ENCODE results near the gene NRXN3.

NRXN3 gene

DNA sequence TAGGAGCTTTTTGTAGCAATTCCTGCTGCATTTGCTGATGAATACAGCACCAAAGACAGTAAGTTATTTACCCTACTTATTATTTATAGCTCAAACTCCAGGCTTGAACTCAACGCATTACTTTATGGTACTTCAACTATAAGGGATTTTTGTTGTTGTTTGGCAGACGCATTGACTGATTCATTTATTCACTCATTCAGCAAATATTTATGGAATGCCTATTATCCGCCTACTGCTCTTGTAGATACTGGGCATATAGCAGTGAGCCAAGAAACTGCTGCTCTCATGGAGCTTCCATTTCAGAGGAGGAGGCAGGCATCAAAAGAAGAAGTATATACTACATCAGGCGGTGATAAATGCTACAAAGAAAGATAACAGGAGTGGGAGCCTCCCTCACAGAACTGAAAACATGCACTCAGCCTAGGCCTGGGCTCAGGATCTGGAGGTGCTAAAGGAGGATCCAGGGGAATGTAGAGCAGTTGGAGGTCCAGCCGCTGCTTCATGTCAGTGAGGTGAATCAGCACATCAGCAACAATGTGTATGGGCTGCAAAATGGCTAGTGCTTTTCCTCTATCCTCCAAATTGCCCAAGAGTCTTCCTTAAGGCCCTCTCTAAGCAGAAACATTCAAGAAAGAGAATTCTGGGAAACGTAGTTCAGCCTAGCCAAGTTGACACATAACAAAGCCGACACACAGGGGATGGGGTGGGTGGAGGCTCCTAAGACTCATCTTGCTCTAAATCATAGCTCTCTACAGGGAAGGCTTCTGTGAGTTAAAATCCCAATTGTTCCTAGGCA lies 157.5 kb downstream of the NRXN3 start:
- DNase-seq, result no peak

DNA sequence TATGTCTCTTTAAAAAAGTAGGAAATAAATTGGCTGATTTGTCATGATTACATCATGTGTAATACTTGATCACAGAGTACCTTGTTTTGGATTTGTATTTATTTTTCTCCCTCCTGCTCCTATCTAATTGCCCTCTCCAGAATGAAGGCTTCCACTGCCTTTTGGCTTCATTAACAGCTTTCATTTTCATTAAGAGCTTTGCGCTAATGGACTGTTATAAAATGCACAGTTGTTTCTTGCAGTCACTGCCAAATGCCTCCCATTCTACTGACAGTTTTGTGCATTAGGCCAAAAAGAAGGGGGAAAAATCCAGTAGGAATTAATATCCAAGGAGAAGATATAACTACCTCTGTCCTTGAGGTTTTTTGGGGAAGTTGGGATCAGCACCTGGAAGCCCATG lies 159.2 kb downstream of the NRXN3 start:
- peak; percentile 20 for DNase-seq

GRCh38 chr14:78335531-78335930 lies 165.4 kb downstream of the NRXN3 start:
- peak; percentile 28 for DNase-seq

- no peak for DNase-seq
These were observed 170.1 kb downstream of the NRXN3 start for GRCh38 chr14:78340250-78340649.

- peak; percentile 19 for DNase-seq
These were observed 171.7 kb downstream of the NRXN3 start for GRCh38 chr14:78341827-78342389.

DNA sequence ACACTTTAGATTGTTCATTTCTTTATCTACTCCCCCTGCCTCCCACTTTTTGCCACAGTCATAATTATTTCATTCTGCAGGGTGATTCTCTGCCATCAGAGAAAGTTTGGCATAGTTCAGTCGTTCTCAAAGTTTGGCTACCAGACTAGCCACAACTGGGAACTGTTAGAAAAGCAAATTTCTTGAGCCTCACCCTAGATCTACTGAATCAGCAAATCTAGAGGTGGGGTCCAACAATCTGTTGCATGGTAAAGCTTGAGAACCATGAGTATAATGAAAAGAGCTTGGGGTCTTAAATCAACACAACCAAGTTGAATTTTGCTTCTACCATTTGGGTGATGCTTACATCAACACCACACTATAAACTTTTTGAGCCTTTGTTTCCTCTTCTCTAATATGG lies 172.7 kb downstream of the NRXN3 start:
- DNase-seq, result no peak

- DNase-seq, result no peak
These were observed 174.1 kb downstream of the NRXN3 start for GRCh38 chr14:78344290-78344689.

- no peak for DNase-seq
These were observed 175.1 kb downstream of the NRXN3 start for GRCh38 chr14:78345131-78345744.

- DNase-seq, result peak; percentile 81
These were observed 176.6 kb downstream of the NRXN3 start for GRCh38 chr14:78346747-78347146.

- DNase-seq, result no peak
These were observed 184.9 kb downstream of the NRXN3 start for GRCh38 chr14:78355109-78355508.

DNA sequence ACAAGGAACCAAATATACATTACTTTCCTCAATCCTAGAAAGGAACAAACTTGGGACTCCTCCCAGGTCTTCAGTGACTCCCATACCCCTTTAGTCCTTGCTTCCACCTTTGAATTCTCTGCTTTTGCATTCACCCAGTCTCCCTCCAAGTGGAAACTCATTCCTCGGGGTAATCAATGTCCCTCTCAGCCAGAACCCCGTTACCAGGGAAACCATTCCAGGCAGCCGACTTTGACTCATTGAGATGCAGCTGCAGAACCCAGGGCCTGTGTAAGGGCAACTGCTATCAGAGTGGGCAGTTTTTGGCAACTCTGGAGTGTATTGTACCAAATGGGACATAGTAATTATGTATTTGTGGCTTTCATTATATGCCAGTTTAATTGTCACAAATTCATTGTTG lies 186.2 kb downstream of the NRXN3 start:
- DNase-seq, result no peak

- DNase-seq, result no peak
These were observed 188.4 kb downstream of the NRXN3 start for GRCh38 chr14:78358591-78358990.

- no peak for DNase-seq
These were observed 189.4 kb downstream of the NRXN3 start for GRCh38 chr14:78359581-78359980.

GRCh38 chr14:78363008-78363407 lies 192.8 kb downstream of the NRXN3 start:
- DNase-seq, result no peak

DNA sequence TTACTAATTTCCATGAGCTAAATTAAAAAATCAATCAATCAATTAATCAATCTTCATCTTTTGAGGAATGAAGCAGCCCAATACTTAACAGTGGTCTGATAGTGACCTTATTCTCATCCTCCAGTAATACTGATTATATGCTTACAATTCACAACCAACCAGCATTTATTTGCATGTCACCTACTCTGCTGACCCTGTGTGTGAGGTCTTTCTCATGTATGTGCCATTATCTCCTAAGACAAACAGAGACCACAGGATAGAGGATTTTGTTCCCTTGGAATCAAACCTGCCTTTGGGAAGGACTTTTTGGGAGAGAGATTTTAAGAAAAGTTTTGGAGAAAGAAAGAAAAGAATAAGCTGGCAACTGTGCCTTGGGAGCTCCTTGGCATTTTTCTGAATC lies 197.2 kb downstream of the NRXN3 start:
- DNase-seq, result no peak

GRCh38 chr14:78383060-78383459 lies 212.9 kb downstream of the NRXN3 start:
- DNase-seq, result no peak

GRCh38 chr14:78398216-78398615 lies 228.0 kb downstream of the NRXN3 start:
- DNase-seq, result no peak

GRCh38 chr14:78399316-78399889 lies 229.2 kb downstream of the NRXN3 start:
- no peak for DNase-seq

DNA sequence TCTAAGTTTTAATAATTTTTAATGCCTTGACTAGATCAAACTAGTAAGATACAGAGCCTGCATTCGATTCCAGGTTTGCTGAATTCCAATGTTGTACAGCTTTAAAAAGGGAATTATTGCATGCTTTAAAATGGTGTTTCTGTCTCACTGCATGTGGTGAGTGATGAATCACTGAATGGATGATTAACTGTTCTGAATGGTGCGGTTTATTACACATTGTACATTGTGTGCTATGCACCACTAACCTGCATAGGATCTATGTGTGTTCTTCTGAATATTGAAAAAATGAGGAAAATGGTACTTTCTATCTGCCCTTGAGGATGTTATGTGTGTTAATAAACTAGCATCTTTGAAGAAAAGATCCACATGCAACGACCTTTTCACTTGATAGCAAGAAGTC lies 231.7 kb downstream of the NRXN3 start:
- no peak for DNase-seq

DNA sequence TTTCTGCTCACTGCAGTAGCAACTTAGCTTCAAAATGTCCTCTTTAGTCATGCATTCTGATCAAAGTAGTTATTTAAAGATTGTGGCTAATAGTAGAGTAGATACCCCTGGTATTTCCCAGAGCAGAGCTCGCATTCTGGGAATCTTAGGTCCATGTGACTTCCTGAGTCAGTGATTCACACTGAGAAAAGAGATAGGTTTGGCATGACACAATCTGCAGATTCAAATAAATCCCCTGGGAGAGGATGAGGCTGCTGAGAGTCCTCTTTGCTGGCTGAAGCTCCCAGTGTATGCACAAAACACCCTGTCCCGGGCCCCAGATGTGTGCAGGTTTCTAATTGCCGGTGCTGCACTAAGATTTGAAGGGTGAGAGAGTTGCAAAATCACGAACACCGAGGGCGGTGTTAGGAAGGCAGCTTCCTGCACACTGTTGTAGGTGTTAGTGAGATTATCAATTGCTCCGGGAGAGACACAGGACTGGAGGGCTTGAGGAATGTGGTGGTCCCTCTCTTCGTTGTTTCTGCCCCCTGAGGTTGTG lies 233.2 kb downstream of the NRXN3 start:
- no peak for DNase-seq

- peak; percentile 36 for DNase-seq
These were observed 235.1 kb downstream of the NRXN3 start for GRCh38 chr14:78405079-78405856.

DNA sequence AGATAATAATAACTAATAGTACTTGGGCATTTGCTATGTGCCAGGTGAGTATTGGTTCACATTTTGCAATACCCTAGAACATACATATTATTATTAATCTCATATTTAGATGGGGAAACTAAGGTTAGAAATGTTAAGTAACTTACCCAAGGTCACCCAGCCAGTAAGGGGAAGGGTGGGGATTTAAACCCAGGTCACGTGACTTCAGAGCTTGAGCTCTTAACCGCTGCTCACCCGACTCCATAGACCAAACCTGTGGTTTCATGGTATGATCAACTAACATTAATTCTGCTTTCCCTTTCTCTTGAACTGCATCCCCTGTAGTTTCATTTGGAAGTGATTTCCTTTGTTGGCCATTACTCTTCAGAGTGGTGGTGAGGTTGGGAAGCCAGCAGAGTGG lies 242.3 kb downstream of the NRXN3 start:
- no peak for DNase-seq

DNA sequence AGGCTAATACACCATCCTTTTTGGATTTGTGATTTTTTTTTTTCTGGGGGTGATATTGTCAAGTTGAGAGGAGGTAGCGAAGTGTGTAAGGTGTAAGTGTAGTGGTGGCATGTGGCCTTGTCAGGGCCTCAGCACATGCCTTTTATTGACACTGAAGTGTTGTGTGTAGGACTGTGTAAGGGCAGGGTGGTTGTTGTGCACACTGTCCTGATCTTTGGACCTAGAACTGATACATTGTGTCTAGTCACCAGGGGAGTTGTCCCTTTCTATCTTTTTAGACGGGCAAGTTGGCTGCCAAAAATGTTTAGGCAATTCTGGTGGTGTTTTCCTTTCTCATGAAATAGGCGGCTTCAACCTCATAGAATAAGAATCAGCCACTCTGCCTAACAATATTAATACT lies 244.0 kb downstream of the NRXN3 start:
- no peak for DNase-seq

Measured in COR-L47 (cell line).